ENCODE results near the gene NAP1L1.

- TF ChIP-seq CTCF (conservative IDR thresholded peaks at IDR 0.05; ENCODE audit: low read depth, low read length) (no peak), EZH2 (IDR thresholded peaks at IDR 0.05; ENCODE audit: borderline replicate concordance, low read depth, low read length, poor library complexity, severe bottlenecking) (no peak)
These were observed 15.1 kb downstream of the NAP1L1 start for GRCh38 chr12:76069339-76069738.

Data from A673 (cell line).